SK-N-SH treated with all-trans-retinoic acid at 6 μM for 48 hours (cell line): ENCODE measurements around the gene FBL.

Experiments used
- ATAC-seq: fragments of 200-7000 bp; cut with Tn5 transposase; 3 replicates; pipeline ENCODE4 v1.9.1; 2020; ENCODE audit warnings: mild to moderate bottlenecking, moderate library complexity
- CSDC2 ChIP-seq: fragments of 250-450 bp; sonication (Bioruptor Pico); IDR thresholded peaks from 2 replicates; pipeline ENCODE4 v1.5.0; 2020; ENCODE audit warnings: mild to moderate bottlenecking, moderate library complexity
- OSR1 ChIP-seq: fragments of 250-450 bp; sonication (Bioruptor Pico); IDR thresholded peaks from 2 replicates; pipeline ENCODE4 v1.8.0; 2022; ENCODE audit warnings: moderate library complexity, mild to moderate bottlenecking, inconsistent platforms
- PPARA ChIP-seq: fragments of 250-450 bp; sonication (Bioruptor Pico); IDR thresholded peaks from 2 replicates; pipeline ENCODE4 v1.5.0; 2020; ENCODE audit warnings: mild to moderate bottlenecking, borderline replicate concordance
- RARB ChIP-seq: fragments of 250-450 bp; sonication (Bioruptor Pico); IDR thresholded peaks from 2 replicates; pipeline ENCODE4 v1.8.0; 2021; ENCODE audit warnings: mild to moderate bottlenecking, moderate library complexity
- ZFP30 ChIP-seq: fragments of 450-650 bp; formaldehyde crosslinking; IDR thresholded peaks from 2 replicates; pipeline ENCODE4 v1.5.0; 2022; ENCODE audit warnings: mild to moderate bottlenecking, moderate library complexity

FBL gene

DNA sequence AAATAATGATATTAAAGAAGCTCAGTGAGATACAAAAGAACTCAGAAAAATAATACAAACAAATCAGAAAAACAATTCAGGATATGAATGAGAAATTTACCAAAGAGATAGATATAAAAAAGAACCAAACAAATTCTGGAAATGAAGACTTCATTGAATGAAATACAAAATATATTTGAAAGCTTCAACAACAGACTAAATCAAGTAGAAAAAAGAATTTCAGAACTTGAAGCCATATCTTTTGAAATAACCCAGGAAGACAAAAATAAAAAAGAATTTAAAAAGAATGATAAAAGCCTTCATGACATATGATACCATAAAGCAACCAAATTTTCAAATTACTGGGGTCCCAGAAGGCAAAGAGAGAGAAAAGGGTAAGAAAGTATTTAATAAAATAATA, 57.9 kb downstream of the FBL start:
- ATAC-seq = no peak
- TF ChIP-seq CSDC2 (CRISPR knock-in tag) (no peak), PPARA (CRISPR knock-in tag) (no peak), OSR1 (no peak), RARB (no peak), ZFP30 (no peak)
